ENCODE measurements around the gene SPOCD1. TPM values are rescaled to one million over a fixed set of nuclear protein-coding genes. Genes with fewer than 3 reads are reported as not detected.

SPOCD1 gene
- total and polyA plus RNA-seq, 10 donors = 0.74 to 5.0 (median 3.0) TPM

DNA sequence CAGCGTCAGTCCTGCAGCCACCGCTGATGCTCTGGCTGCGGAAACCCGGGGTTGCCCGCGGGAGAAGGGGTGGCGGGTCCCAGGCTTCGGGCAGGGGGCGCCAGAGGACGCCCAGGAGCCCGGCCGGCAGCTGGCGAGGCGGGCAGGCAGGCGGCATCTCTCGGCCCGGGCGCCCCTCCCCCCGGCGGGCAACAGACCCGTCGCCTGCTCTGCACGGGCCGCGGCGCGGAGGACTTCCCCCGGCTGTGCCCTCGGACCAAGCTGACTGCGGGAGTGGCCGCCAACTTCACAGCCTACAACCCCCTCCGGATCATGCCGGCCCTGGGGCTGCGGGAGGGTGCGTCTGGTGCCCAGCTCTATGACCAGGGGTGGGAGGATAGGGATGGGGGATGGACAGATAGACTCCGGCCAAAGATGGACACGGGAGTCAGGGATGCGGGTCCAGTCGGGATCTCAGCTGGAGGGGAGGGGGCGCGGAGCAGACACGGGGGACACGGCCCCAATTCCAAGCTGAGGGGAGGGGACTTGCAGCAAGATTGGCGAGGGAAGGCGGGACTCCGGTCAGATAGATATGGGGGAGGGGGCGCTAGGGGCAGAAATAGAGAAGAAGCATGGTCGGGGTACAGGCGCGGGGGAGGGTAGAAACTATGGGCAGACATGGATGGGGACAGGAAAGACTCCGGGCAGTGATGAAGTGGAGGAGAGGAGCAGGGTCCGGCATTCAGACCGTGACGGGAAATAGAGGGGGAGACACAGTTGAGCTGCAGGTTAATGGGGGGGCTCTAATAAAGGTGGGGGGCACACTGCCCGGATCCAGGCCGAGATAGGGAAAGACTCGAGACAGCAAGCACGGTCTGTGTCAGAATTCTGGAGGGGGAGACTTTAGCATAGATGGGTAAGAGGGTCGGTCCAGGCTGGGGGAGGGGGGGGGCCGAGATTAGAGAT is 52.8 kb downstream of the SPOCD1 start:
- peak overlapping the region in 7 of 8 donors; percentile 34 to 72 (median 47) for H3K4me3 ChIP-seq
- 0 to 4% (median 1%) methylated on average over 25 to 60 of the region's 60 CpGs for WGBS, 5 donors
- peaks cover 21 to 50% (median 47%) of the 10 kb centered on the region in 6 donors for H3K4me1 ChIP-seq
- no peaks in the 10 kb centered on the region for H3K36me3 ChIP-seq
- peaks cover 0 to 67% (median 22%) of the 10 kb centered on the region in 7 donors for H3K27me3 ChIP-seq (replicated peaks in 1 of 7)
- no peak overlapping the region for H3K27ac ChIP-seq
- peak; percentile 92 for DNase-seq
- intact Hi-C loops (cut with DNase I; ENCODE audit: low total_unique reads) = no loop called here
- H3K9me3 ChIP-seq = no peaks in the 10 kb centered on the region
- no peak for TF ChIP-seq POLR2A (IDR thresholded peaks at IDR 0.05)
- TF ChIP-seq POLR2AphosphoS5 (IDR thresholded peaks at IDR 0.05) = peak in 2 of 3 donors; percentile 23 to 55
- TF ChIP-seq, protein P1, sequence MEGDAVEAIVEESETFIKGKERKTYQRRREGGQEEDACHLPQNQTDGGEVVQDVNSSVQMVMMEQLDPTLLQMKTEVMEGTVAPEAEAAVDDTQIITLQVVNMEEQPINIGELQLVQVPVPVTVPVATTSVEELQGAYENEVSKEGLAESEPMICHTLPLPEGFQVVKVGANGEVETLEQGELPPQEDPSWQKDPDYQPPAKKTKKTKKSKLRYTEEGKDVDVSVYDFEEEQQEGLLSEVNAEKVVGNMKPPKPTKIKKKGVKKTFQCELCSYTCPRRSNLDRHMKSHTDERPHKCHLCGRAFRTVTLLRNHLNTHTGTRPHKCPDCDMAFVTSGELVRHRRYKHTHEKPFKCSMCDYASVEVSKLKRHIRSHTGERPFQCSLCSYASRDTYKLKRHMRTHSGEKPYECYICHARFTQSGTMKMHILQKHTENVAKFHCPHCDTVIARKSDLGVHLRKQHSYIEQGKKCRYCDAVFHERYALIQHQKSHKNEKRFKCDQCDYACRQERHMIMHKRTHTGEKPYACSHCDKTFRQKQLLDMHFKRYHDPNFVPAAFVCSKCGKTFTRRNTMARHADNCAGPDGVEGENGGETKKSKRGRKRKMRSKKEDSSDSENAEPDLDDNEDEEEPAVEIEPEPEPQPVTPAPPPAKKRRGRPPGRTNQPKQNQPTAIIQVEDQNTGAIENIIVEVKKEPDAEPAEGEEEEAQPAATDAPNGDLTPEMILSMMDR (IDR thresholded peaks at IDR 0.05 in 8 of 11, conservative IDR thresholded peaks at IDR 0.05 in 3 of 11) = peak; percentile 27 to 85 (median 80)

GRCh38 chr1:31762323-31762722 is 53.5 kb downstream of the SPOCD1 start:
- TF ChIP-seq POLR2AphosphoS5 (IDR thresholded peaks at IDR 0.05) (no peak), POLR2A (IDR thresholded peaks at IDR 0.05) (no peak)
- TF ChIP-seq, protein P1 (IDR thresholded peaks at IDR 0.05 in 8 of 11, conservative IDR thresholded peaks at IDR 0.05 in 3 of 11) = no peak
- Histone ChIP-seq H3K27ac (no peak overlapping the region), H3K4me3 (peak overlapping the region in 4 of 8 donors; percentile 25 to 72 (median 51))

DNA sequence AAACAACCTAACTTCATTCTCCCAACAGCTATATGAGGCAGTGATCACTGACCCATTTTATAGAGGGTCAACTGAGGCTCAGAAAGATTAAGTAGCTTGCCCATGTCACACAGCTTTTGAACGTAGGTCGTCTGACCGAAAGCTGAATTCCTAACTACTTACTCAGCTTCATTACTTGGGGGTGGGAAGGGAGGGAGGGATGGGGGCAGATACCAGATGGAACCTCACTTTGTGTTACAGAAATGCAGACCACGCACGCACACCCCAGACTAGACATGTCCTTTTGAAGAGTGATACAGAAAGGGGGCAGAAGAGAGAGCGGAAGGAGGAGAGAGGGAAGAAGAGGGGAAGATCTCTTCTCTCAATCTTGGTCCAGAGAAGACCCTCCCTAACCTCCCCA is 53.9 kb downstream of the SPOCD1 start:
- 67 to 81% (median 77%) methylated on average over 6 of the region's 6 CpGs for WGBS, 5 donors
- no peaks in the 10 kb centered on the region for H3K36me3 ChIP-seq
- DNase-seq = no peak
- no peak overlapping the region for H3K4me3 ChIP-seq
- peaks cover 21 to 50% (median 47%) of the 10 kb centered on the region in 6 donors for H3K4me1 ChIP-seq
- no peaks in the 10 kb centered on the region for H3K9me3 ChIP-seq
- intact Hi-C loops (cut with DNase I; ENCODE audit: low total_unique reads) = no loop called here
- H3K27ac ChIP-seq = no peak overlapping the region
- peaks cover 0 to 67% (median 22%) of the 10 kb centered on the region in 7 donors for H3K27me3 ChIP-seq (replicated peaks in 1 of 7)
- TF ChIP-seq POLR2A (IDR thresholded peaks at IDR 0.05) (no peak), POLR2AphosphoS5 (IDR thresholded peaks at IDR 0.05) (no peak)
- TF ChIP-seq, protein P1 (IDR thresholded peaks at IDR 0.05 in 8 of 11, conservative IDR thresholded peaks at IDR 0.05 in 3 of 11) = no peak

More at GRCh38 chr1:31762323-31762722, 53.5 kb downstream of the SPOCD1 start:
- DNase-seq = no peak
- Histone ChIP-seq H3K4me1 (peaks cover 21 to 50% (median 47%) of the 10 kb centered on the region in 6 donors), H3K36me3 (no peaks in the 10 kb centered on the region), H3K9me3 (no peaks in the 10 kb centered on the region), H3K27me3 (replicated peaks in 1 of 7) (peaks cover 0 to 67% (median 22%) of the 10 kb centered on the region in 7 donors)
- 20 to 40% (median 30%) methylated on average over 6 to 7 of the region's 7 CpGs for WGBS, 5 donors
- intact Hi-C loops (cut with DNase I; ENCODE audit: low total_unique reads) = no loop called here

Data from spleen (tissue), 11 donors.